HG03139 (cell line): ENCODE data around the gene GRIP1.
"Not testable (repeated sequence)": the region's sequence is repeated elsewhere in the genome, so short reads cannot be mapped to it uniquely, and the experiment has no call there.

Source experiments
- ATAC-seq: cut with Tn5 transposase; IDR thresholded peaks from one replicate; pipeline ENCODE4 v1.9.1; 2021; ENCODE audit not compliant: unreplicated experiment

Gene GRIP1

DNA sequence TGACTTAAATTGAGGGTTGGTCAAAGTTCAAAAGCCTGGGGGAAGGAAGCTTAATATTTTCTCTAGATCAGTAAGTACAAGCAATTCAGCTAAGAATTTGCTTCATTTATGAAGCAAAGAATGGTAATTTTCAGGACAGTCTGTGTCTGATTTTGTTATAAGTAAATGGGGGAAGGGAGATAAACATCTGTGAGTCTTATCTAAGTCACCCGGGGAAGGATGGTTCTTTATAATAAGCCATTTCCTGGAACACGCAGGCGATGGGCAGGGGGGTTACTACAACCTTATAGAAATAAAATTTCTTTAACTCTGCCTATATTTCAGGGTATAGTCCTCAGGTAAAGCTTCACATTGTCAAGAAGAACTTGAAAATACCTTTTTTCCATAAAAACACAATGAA, 333.7 kb downstream of the GRIP1 start:
- ATAC-seq, result no peak

DNA sequence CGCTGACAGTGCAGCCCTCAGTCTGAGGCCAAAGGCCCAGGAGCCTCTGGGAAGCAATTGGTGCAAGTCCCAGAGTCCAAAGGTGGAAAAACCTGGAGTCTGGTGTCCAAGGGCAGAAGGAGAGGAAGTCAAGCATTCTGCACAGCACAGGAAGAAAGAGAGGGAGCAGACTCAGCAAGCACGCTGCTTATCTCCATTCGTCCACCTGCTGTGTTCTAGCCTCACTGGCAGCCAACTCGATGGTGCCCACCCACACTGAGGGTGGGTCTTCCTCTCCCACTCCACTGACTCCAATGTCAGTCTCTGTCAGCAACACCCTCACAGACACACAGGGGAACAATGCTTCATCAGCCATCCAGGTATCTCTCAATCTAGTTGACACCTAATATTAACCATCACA, 337.8 kb downstream of the GRIP1 start:
- ATAC-seq, result no peak

GRCh38 chr12:66340131-66340530, 338.7 kb downstream of the GRIP1 start:
- no peak for ATAC-seq

DNA sequence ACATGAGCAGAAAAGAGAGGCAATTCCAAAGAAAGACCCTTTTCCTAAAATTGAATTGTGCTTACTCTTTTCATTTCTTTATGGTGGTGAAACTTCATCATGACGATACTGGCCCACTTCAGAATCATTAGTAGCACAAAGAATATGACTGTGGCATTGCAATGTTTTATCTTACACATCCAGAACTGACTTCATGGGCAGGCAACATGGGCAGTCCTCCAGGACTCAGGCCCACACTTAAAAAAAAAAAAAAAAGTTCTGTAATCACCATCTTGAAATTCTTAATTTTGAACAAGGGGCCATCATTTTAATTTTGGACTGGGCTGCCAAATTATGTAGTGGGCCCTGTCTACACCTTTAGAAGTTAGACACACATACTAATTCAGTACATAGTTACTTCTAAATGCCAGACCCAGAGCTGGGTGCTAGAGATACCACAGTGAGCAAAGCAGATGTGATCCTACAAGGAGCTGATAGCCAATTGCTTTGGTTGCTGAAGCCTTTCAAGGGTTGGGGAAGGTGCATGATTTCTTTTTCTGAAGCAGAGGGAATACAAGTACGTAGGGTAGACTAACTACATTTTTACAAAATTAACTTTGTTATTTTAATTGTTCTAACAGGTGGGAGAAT, 341.4 kb downstream of the GRIP1 start:
- ATAC-seq, result no peak

DNA sequence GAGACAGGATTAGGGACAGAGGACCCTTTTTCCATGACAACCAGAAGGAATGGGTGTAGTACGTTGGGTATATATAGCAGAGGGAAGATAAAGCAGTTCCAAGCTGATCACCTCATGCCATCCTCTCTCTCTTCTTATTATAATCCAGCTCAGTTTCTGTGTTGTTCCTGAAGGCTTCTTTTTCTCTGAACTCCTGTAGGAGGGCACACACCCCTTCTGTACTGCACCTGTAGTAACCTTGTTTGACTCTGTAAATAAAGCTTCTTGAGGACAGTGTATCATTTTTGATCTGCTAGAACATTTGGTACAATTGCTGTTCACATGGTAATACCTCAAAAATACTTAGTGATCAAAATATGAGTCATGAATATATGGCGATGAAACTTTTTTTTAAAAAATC, 343.1 kb downstream of the GRIP1 start:
- no peak for ATAC-seq

DNA sequence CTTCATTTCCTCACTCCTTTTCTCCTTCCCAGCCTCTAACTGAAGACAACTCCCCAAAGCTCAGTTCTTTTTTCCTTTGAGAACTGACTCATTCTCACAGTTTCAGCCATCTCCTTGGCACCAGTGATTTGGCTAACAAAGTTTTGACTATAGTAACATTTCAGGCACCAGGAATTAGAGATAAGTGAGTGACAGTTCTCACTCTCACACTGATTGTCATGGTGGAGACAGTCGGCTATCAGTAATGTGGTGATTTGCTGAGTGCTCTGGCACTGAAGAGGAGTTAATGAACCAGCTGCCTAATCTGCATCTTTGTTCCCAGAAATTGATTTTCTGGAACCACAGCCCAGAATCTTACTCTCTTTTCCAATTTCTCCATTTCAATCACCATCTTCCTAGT, 347.1 kb downstream of the GRIP1 start:
- ATAC-seq, result no peak

DNA sequence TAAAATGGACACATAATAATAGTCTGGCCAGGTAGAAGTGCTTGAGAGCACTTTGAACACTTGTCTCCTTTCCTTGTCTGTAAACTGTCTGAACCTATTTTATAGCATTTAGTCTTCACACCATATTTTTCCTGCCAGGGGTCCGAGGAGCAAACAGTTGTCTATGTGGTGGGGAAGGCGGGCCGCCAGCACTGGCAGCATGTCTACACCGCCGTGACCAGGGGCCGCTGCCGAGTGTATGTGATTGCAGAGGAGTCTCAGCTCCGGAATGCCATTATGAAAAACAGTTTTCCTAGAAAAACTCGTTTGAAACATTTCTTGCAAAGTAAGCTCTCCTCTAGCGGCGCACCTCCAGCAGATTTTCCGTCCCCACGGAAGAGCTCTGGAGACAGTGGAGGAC, 347.9 kb downstream of the GRIP1 start:
- ATAC-seq, result no peak

DNA sequence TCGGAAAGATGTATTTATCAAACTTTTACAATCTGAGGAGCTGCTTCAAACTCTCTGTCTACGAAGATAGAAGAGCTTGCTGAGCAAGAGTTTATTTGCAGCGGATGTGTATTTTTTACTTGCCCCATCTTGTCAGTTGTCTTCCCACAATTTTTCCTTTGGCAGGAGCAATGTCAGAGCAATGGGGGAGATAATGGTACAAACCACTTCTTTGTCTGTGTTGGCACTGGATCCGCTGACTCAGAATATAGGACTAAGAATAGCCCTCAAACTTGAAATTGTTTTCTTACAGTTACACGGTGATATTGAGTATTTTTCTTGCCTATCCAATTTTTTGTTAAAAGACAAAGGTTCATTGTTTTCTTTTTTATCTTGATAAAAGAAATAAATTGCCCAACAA, 348.9 kb downstream of the GRIP1 start:
- no peak for ATAC-seq

DNA sequence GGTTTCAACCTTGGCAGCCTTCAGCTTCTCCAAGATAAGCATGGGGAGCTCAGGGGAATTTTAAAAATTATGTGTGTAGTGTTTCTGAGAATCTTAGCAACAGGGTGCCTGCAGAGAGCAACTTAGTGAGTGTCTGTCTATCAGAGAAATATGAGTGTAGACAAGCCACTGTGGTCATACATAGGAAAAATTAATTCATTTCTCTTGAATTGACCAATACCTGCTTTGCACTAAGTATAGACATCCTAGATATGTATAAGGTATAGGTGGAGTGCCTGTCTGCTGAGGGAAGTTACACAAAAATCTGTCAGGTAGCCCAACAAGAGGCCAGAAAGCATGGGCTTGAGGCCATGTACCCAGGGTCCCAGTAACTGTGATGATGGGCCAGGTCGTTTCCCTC, 355.9 kb downstream of the GRIP1 start:
- ATAC-seq, result no peak

DNA sequence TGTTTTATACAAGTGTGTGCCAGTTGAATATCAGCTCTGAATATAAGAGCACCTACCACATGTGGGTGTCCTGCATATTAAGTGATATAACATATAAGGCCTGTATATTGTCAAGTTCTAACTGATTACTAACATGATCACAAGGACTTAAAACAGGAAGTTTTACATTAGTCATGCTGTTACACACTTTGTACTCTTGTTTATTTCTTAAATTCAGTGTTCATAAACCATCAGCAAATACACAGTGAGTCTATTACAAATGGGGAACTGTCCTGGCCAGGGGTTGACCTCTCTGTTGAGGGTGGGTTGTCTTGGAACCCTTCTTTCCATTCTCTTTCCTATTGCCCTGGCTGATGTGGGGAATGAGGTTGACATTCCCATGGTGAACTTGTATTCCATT, 357.4 kb downstream of the GRIP1 start:
- no peak for ATAC-seq

DNA sequence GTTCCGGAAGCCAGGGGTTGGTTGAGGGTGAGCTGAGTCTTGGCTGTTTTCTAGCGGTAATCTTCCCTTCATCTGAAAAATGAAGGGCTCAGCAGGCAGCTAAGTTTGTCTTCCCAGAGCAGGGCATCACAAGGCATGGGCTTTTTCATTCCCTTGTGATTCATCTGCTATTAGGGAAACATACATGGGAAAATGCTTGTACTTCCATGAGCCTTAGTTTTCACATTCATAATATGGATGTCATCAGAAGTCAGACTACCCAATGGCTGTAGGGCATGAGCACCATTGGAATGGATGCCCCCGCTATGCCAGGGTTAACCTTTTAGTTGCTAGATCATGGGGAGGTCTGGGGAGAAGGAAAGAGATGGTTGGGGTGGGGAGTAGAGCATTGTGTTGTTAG, 357.9 kb downstream of the GRIP1 start:
- ATAC-seq, result no peak

DNA sequence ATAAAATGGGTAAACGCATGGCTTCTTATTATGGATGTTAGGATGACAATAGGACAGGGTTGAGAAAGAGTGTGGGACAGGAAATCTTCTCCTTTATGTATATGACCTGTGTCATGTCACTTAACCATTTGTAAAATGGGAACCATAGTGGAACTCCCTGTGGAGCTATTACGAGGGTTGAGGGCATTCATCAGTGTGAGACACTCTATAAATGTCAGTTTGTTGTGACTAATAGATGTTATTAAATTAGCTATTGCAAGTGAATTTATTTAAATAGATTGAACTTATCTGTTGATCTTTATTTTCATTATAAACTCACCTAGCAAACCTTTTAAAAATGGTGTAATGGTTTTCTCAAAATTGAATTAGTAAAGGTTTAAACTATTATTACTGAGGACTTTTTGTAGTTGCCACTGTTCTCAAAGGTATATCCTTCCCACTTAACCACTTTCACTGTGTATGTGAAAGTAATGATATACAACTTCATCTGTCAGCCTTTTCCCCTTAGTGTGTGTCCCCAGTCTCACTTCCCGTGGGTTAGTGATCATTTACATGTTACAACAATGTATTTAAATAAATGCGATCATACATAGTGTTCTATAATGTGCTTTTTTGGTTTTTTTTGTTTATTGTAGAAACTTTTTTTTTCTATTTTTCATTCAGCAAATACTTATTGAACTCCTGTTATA, 359.5 kb downstream of the GRIP1 start:
- ATAC-seq, result no peak

DNA sequence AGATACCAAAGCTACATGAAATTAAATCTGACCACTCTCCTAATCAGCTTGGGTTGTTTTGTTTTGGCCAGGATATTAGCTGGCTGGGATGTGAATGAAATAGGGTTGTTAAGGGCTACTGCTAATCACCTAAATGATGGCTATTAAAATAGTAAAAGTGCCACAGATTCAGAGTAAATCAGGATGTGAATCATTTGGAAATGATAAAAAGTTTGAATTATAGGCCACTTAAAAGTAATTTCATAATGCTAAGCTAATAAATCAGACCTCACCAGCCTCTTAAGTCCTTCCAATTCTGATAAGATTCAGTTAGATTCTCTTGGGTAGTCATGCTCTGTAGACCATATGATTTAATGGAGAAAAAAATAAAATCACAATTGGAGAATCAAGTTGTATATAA, 364.6 kb downstream of the GRIP1 start:
- ATAC-seq, result no peak

GRCh38 chr12:66312189-66312588, 366.7 kb downstream of the GRIP1 start:
- ATAC-seq, result no peak

DNA sequence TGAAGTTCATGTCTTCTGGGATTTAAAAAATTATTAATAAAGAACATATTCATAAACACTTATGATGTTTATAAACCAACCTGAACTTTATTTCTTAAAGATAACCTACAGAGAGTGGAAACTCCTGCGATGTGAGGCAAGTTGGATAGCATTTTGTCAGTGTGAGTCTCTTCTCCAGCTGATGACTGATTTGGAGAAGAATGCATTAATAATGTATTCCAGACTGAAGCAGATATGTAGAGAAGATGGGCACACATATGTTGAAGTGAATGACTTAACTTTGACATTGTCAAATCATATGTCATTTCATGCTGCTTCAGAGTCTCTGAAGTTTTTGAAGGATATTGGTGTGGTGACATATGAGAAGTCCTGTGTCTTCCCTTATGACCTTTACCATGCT, 369.3 kb downstream of the GRIP1 start:
- no peak for ATAC-seq

DNA sequence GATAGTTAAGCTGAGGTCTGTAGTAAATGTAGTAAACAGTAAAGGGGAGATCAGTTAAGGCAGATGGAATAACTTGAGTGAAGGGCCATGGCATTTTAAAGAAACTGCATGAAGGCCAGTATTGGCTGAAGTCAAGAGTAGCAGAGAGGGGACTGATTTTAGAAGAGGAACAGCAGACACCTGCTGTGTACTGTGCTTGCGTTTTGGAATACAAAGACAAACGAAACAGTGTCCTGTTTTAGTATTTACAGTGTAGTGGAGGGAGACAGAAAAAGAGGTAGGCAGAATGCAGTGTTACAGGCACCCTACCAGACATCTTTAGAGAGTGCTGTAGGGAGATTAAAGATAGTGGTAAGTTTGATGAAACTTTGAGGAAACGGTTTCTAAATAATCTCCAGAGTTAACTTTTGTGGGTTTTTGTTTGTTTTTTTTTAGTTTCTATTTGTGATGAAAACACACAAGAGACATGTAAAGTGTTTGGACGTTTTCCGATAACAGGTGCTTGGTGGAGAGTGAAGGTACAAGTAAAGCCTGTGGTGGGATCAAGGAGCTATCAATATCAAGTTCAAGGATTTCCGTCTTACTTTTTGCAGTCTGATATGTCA, 374.5 kb downstream of the GRIP1 start:
- ATAC-seq, result no peak

DNA sequence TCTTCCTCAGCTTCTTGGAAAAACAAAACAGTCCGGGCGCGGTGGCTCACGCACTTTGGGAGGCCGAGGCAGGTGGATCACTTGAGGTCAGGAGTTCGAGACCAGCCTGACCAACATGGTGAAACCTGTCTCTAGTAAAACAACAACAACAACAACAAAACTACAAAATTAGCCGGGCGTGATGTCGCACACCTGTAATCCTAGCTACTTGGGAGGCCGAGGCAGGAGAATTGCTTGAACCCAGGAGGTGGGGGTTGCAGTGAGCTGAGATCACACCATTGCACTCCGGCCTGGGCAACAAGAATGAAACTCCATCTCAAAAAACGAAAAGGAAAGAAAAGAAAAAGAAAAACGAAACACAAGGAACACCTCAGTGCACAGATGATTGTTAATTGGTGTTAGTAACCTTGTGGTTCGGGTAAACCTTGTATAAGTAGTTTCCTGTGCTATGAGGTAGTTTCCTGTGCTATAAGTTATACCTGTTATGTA, 375.5 kb downstream of the GRIP1 start:
- ATAC-seq, result not testable (repeated sequence)

DNA sequence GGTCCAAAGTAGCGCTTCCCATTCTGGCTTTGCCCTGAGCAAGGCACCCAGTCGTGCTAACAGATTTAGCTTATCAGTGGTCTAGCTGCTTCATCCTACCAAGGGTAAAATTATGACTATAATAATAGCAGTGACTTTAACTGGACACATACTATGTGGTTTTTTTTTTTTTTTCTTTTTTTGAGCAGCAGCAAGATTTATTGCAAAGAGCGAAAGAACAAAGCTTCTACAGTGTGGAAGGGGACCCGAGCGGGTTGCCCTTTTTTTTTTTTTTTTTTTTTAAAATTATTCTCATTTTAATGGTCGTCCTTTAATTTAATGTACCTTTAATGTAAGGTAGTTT, 376.1 kb downstream of the GRIP1 start:
- no peak for ATAC-seq

GRCh38 chr12:66301944-66302826, 376.7 kb downstream of the GRIP1 start, which contains the start of gene HELB:
Gene HELB, plus strand, starts transcription at chr12:66302493. Its CDS starts 111 bp downstream, at chr12:66302604.
- peak; percentile 98 for ATAC-seq

GRCh38 chr12:66297923-66298322, 381.0 kb downstream of the GRIP1 start:
- no peak for ATAC-seq
